Anterior cingulate cortex (tissue), 58 donors: Measurements from ENCODE around the gene ESCO1.
"Not testable (repeated sequence)": the region's sequence is repeated elsewhere in the genome, so short reads cannot be mapped to it uniquely, and the experiment has no call there.

ENCODE experiments used
- DNase-seq, 58 donors: peaks; one replicate each; lab custom pipeline; 2025; lab: John Stamatoyannopoulos, UW

Gene ESCO1

GRCh38 chr18:21600526-21601410, at the start of gene ESCO1:
ESCO1 (minus strand) TSS chr18:21600704; CDS start chr18:21574843, 25,861 bp downstream.
- peak; percentile 59 to 99 (median 88) for DNase-seq

GRCh38 chr18:21640375-21640774, 39.9 kb upstream of the ESCO1 start:
- not testable (repeated sequence) for DNase-seq

GRCh38 chr18:21638822-21639221, 38.3 kb upstream of the ESCO1 start:
- DNase-seq: no peak

- no peak for DNase-seq
These were observed 36.3 kb upstream of the ESCO1 start for GRCh38 chr18:21636769-21637168.

- no peak for DNase-seq
These were observed 34.2 kb upstream of the ESCO1 start for GRCh38 chr18:21634588-21635199.

- DNase-seq: no peak
These were observed 31.9 kb upstream of the ESCO1 start for GRCh38 chr18:21632393-21632792.

GRCh38 chr18:21629089-21629832, 28.8 kb upstream of the ESCO1 start:
- DNase-seq: no peak

- DNase-seq: not testable (repeated sequence)
These were observed 21.1 kb upstream of the ESCO1 start for GRCh38 chr18:21621640-21622039.

- DNase-seq: peak; percentile 21 to 91 (median 80)
These were observed 11.9 kb upstream of the ESCO1 start, which contains the start of gene SNRPD1 for GRCh38 chr18:21612125-21613039. SNRPD1 (plus strand) TSS chr18:21612314; CDS start chr18:21612430, 116 bp downstream.

- DNase-seq: not testable (repeated sequence)
These were observed 11.1 kb upstream of the ESCO1 start for GRCh38 chr18:21611401-21612124.

GRCh38 chr18:21605213-21605612, 4.7 kb upstream of the ESCO1 start:
- DNase-seq: no peak

- DNase-seq: no peak
These were observed 4.2 kb upstream of the ESCO1 start for GRCh38 chr18:21604671-21605070.

- DNase-seq: peak in 1 of 58 donors; percentile 1
These were observed 1.7 kb upstream of the ESCO1 start for GRCh38 chr18:21602299-21602587.

GRCh38 chr18:21599585-21600525, 649 bp downstream of the ESCO1 start:
- peak in 32 of 58 donors; percentile 9 to 80 (median 50) for DNase-seq

- DNase-seq: no peak
These were observed 1.5 kb downstream of the ESCO1 start for GRCh38 chr18:21598726-21599584.

GRCh38 chr18:21597620-21598019, 2.9 kb downstream of the ESCO1 start:
- no peak for DNase-seq
